ENCODE results near the gene TRMT2A. TPM values are rescaled to one million over a fixed set of nuclear protein-coding genes. Genes with fewer than 3 reads are reported as not detected.

Gene TRMT2A
- polyA plus RNA-seq, 1 donor (not counting 4 experiments of a cell fraction or from before 2014, with no cell fraction given) = 18.3 TPM

DNA sequence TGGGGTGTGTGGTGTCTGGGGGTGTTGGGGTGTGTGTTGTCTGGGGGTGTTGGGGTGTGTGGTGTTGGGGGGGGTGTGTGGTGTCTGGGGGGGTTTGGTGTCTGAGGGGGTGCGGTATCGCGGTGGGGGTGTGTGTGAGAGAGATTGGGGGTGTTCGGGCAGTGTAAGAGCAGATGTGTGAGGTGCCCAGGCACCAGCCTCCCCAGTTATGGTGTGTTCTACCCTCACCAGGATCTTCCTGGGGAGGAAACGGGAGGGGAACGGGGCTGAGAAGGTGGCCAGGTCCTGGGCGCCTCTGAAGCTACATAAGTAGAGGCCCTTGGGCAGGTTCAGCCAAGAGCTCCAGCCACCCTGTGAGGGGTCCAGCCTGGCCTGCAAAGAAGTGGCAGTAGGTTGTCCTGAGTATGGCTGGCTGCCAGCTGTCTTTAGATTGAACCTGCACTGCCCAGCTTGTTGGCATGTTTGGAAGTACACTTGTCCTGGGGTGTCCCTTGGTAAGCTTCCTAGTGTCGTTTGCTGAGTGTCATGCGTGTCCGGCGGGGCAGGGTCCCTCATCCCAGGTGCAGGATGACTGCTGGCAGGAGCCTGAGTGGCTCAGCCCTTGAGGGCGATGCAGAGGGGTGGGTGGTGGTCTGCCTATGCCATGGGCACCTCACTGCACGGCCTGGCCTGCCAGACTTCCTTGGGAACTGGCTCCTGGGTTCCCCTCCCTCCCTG lies 6.5 kb upstream of the TRMT2A start:
- H3K4me1 ChIP-seq (ENCODE audit: control insufficient read depth, extremely low read depth, insufficient read depth, low read length) = peaks cover 7% of the 10 kb centered on the region
- H3K4me2 ChIP-seq (ENCODE audit: control insufficient read depth, extremely low read depth, insufficient read depth, low read depth, low read length) = no peak overlapping the region
- H4K20me1 ChIP-seq (ENCODE audit: control insufficient read depth, extremely low read depth, insufficient read depth, low read length) = peaks cover 2% of the 10 kb centered on the region
- FAIRE-seq = no peak
- H2AFZ ChIP-seq (ENCODE audit: control insufficient read depth, low read length) = no peak overlapping the region
- DNase-seq (ENCODE audit: low read depth, low spot score) = no peak
- no peaks in the 10 kb centered on the region for H3K9me1 ChIP-seq (ENCODE audit: control insufficient read depth, extremely low read depth, insufficient read depth, low read length)
- H3K9ac ChIP-seq (ENCODE audit: control insufficient read depth, extremely low read depth, insufficient read depth, low read length) = no peak overlapping the region
- no peak overlapping the region for H3K4me3 ChIP-seq (ENCODE audit: control insufficient read depth in 2 of 3, extremely low read depth in 1 of 3, insufficient read depth in 2 of 3, low read depth in 1 of 3, low read length in 3 of 3)
- no peaks in the 10 kb centered on the region for H3K27me3 ChIP-seq (ENCODE audit: control insufficient read depth, extremely low read depth, insufficient read depth, low read length)
- H3K9me3 ChIP-seq (ENCODE audit: control insufficient read depth, low read depth, low read length) = no peaks in the 10 kb centered on the region
- H3K27ac ChIP-seq (ENCODE audit: control insufficient read depth, insufficient read depth, low read length) = no peak overlapping the region
- dilution Hi-C loops (cut with MboI; ENCODE audit: extremely low pct_ligation_motif_present, low sequenced_read_pairs) = no loop called here
- peaks cover 56% of the 10 kb centered on the region for H3K79me2 ChIP-seq (ENCODE audit: control insufficient read depth, insufficient read depth, low read length)
- TF ChIP-seq, protein P1, sequence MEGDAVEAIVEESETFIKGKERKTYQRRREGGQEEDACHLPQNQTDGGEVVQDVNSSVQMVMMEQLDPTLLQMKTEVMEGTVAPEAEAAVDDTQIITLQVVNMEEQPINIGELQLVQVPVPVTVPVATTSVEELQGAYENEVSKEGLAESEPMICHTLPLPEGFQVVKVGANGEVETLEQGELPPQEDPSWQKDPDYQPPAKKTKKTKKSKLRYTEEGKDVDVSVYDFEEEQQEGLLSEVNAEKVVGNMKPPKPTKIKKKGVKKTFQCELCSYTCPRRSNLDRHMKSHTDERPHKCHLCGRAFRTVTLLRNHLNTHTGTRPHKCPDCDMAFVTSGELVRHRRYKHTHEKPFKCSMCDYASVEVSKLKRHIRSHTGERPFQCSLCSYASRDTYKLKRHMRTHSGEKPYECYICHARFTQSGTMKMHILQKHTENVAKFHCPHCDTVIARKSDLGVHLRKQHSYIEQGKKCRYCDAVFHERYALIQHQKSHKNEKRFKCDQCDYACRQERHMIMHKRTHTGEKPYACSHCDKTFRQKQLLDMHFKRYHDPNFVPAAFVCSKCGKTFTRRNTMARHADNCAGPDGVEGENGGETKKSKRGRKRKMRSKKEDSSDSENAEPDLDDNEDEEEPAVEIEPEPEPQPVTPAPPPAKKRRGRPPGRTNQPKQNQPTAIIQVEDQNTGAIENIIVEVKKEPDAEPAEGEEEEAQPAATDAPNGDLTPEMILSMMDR (optimal IDR thresholded peaks at IDR 0.05 in 1 of 3, IDR thresholded peaks at IDR 0.05 in 1 of 3, conservative IDR thresholded peaks at IDR 0.05 in 1 of 3; ENCODE audit: extremely low read depth in 1 of 3, insufficient read depth in 2 of 3, low read length in 3 of 3) = no peak
- no peak for TF ChIP-seq EZH2 (IDR thresholded peaks at IDR 0.05; ENCODE audit: low read length)
- H3K36me3 ChIP-seq (ENCODE audit: control insufficient read depth in 2 of 2, extremely low read depth in 1 of 2, insufficient read depth in 2 of 2, low read length in 2 of 2) = peaks cover 30 to 46% of the 10 kb centered on the region in 2 experiments

DNA sequence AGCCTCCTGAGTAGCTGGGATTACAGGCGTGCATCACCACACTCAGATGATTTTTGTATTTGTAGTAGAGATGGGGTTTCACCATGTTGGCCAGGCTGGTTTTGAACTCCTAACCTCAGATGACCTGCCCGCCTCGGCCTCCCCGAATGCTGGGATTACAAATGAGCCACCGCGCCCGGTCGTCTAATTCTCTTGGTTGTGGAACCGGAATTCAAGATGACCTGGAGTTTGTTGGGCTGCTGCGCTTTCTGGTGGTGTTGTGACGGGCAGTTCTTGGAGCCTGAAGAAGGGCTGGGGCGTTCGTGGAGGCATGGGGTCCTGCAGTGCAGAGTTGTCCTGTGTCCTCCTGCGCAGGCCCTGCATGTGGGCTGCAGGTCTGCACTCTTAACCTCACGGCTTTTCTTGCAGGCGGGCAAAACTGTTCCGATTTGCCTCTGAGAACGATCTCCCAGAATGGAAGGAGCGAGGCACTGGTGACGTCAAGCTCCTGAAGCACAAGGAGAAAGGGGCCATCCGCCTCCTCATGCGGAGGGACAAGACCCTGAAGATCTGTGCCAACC lies 4.9 kb upstream of the TRMT2A start:
- Histone ChIP-seq H3K36me3 (ENCODE audit: control insufficient read depth in 2 of 2, extremely low read depth in 1 of 2, insufficient read depth in 2 of 2, low read length in 2 of 2) (peaks cover 24 to 46% of the 10 kb centered on the region in 2 experiments), H3K27ac (ENCODE audit: control insufficient read depth, insufficient read depth, low read length) (no peak overlapping the region), H3K79me2 (ENCODE audit: control insufficient read depth, insufficient read depth, low read length) (peaks cover 66% of the 10 kb centered on the region), H3K4me1 (ENCODE audit: control insufficient read depth, extremely low read depth, insufficient read depth, low read length) (peaks cover 9% of the 10 kb centered on the region), H3K4me3 (ENCODE audit: control insufficient read depth in 2 of 3, extremely low read depth in 1 of 3, insufficient read depth in 2 of 3, low read depth in 1 of 3, low read length in 3 of 3) (no peak overlapping the region), H2AFZ (ENCODE audit: control insufficient read depth, low read length) (no peak overlapping the region), H3K9ac (ENCODE audit: control insufficient read depth, extremely low read depth, insufficient read depth, low read length) (no peak overlapping the region), H3K27me3 (ENCODE audit: control insufficient read depth, extremely low read depth, insufficient read depth, low read length) (no peaks in the 10 kb centered on the region), H3K9me1 (ENCODE audit: control insufficient read depth, extremely low read depth, insufficient read depth, low read length) (no peaks in the 10 kb centered on the region), H4K20me1 (ENCODE audit: control insufficient read depth, extremely low read depth, insufficient read depth, low read length) (peaks cover 2% of the 10 kb centered on the region), H3K9me3 (ENCODE audit: control insufficient read depth, low read depth, low read length) (no peaks in the 10 kb centered on the region), H3K4me2 (ENCODE audit: control insufficient read depth, extremely low read depth, insufficient read depth, low read depth, low read length) (no peak overlapping the region)
- DNase-seq (ENCODE audit: low read depth, low spot score) (no peak), FAIRE-seq (no peak)
- dilution Hi-C loops (cut with MboI; ENCODE audit: extremely low pct_ligation_motif_present, low sequenced_read_pairs) = no loop called here
- TF ChIP-seq, protein P1 (optimal IDR thresholded peaks at IDR 0.05 in 1 of 3, IDR thresholded peaks at IDR 0.05 in 1 of 3, conservative IDR thresholded peaks at IDR 0.05 in 1 of 3; ENCODE audit: extremely low read depth in 1 of 3, insufficient read depth in 2 of 3, low read length in 3 of 3) = no peak
- no peak for TF ChIP-seq EZH2 (IDR thresholded peaks at IDR 0.05; ENCODE audit: low read length)

All from keratinocyte (primary cell).